Astrocyte (in vitro differentiated cells and primary cell): Measurements from ENCODE around the gene ALPK3. TPM values are rescaled to one million over a fixed set of nuclear protein-coding genes. Genes with fewer than 3 reads are reported as not detected.
A peak's percentile ranks its signal among the peaks of the same experiment; 100 is the strongest.

Source experiments
- DNase-seq: peaks from one replicate; pipeline ENCODE4 v3.0.0-alpha.2; 2010; ENCODE audit warnings: low read depth
- FAIRE-seq: peaks from 2 replicates; lab custom pipeline; 2011; peaks lifted over from hg19 to GRCh38; lab: Jason Lieb, UNC
- H2AFZ ChIP-seq: 2 replicates; pipeline ENCODE4 v1.6.0; 2012; ENCODE audit warnings: low read depth, low read length, inconsistent platforms
- H3K27ac ChIP-seq: 2 replicates; pipeline ENCODE4 v1.5.1; 2011; ENCODE audit warnings: low read depth, low read length, inconsistent platforms
- H3K27me3 ChIP-seq: 2 replicates; pipeline ENCODE4 v1.6.0; 2011; ENCODE audit warnings: low read length, inconsistent platforms; ENCODE audit not compliant: insufficient read depth
- H3K36me3 ChIP-seq: 2 replicates; pipeline ENCODE4 v1.5.1; 2011; ENCODE audit warnings: low read length, inconsistent platforms; ENCODE audit not compliant: insufficient read depth
- H3K4me1 ChIP-seq: 2 replicates; pipeline ENCODE4 v1.5.1; 2011; ENCODE audit warnings: low read length, inconsistent platforms; ENCODE audit not compliant: insufficient read depth
- H3K4me2 ChIP-seq: 2 replicates; pipeline ENCODE4 v1.6.0; 2012; ENCODE audit warnings: low read length, inconsistent platforms
- H3K4me3 ChIP-seq: 2 replicates; pipeline ENCODE4 v1.5.1; 2011; ENCODE audit warnings: low read depth, mild to moderate bottlenecking, low read length, inconsistent platforms; ENCODE audit not compliant: insufficient read depth
- H3K79me2 ChIP-seq: 2 replicates; pipeline ENCODE4 v1.6.0; 2012; ENCODE audit warnings: mild to moderate bottlenecking, low read length, inconsistent platforms; ENCODE audit not compliant: insufficient read depth
- H3K9ac ChIP-seq: 2 replicates; pipeline ENCODE4 v1.6.0; 2012; ENCODE audit warnings: mild to moderate bottlenecking, low read length, inconsistent platforms
- H3K9me3 ChIP-seq: 2 replicates; pipeline ENCODE4 v1.5.1; 2012; ENCODE audit warnings: low read depth, mild to moderate bottlenecking, low read length, inconsistent platforms; ENCODE audit not compliant: insufficient read depth
- H4K20me1 ChIP-seq: 2 replicates; pipeline ENCODE4 v1.6.0; 2012; ENCODE audit warnings: low read length, inconsistent platforms; ENCODE audit not compliant: insufficient read depth
- H3K27ac Mint-ChIP-seq: one replicate; pipeline ENCODE4 v1.8.0; 2021; ENCODE audit warnings: mild to moderate bottlenecking, mixed read lengths; ENCODE audit not compliant: unreplicated experiment
- H3K27me3 Mint-ChIP-seq: one replicate; pipeline ENCODE4 v1.8.0; 2021; ENCODE audit warnings: low read depth, mixed read lengths; ENCODE audit not compliant: unreplicated experiment
- H3K36me3 Mint-ChIP-seq: one replicate; pipeline ENCODE4 v1.8.0; 2021; ENCODE audit warnings: low read depth, mixed read lengths; ENCODE audit not compliant: unreplicated experiment
- H3K4me1 Mint-ChIP-seq: one replicate; pipeline ENCODE4 v1.8.0; 2021; ENCODE audit warnings: low read depth, mixed read lengths; ENCODE audit not compliant: unreplicated experiment
- H3K4me3 Mint-ChIP-seq: one replicate; pipeline ENCODE4 v1.8.0; 2021; ENCODE audit warnings: mild to moderate bottlenecking, moderate library complexity, mixed read lengths; ENCODE audit not compliant: unreplicated experiment
- H3K9me3 Mint-ChIP-seq: one replicate; pipeline ENCODE4 v1.8.0; 2021; ENCODE audit warnings: mild to moderate bottlenecking, mixed read lengths; ENCODE audit not compliant: unreplicated experiment
- EZH2 ChIP-seq: IDR thresholded peaks from 2 replicates; pipeline ENCODE4 v1.6.1; 2012; ENCODE audit warnings: mild to moderate bottlenecking, low read length, inconsistent platforms; ENCODE audit not compliant: insufficient read depth
- total RNA-seq: library from RNA; stranded (reverse); gene quantifications from 2 replicates; pipeline ENCODE4 v1.2.1, GENCODE V29; 2021
- TF ChIP-seq, protein P1 (sequence below): IDR thresholded peaks from 2 replicates; pipeline ENCODE4 v1.5.1; 2011; ENCODE audit warnings: low read depth, mild to moderate bottlenecking, inconsistent platforms, low read length, moderate library complexity; ENCODE audit not compliant: insufficient read depth

The ALPK3 gene
- total RNA-seq, 1 donor from 2014 or later = 9.1 TPM

DNA sequence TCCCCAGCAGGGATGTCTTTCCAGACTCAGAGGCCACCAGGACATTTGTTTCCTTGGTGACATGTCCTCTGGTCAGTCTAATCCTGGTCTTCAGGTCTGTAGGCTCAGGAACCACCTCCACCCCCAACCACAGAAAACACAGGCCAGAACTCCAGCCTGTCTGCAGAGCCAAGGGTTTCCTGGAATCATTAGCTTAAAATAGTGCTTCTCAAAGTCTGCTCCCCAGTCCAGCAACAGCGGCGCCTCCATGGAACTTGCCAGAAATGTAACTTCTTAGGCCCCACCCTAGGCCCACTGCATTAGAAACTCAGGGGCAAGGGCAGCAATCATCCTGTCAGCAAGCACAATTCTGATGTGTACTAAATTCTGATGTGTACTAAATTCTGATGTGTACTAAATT, 87.3 kb downstream of the ALPK3 start:
- Histone ChIP-seq H4K20me1 (no peaks in the 10 kb centered on the region), H2AFZ (no peak overlapping the region), H3K4me1 (no peaks in the 10 kb centered on the region), H3K4me3 (no peak overlapping the region), H3K27ac (no peak overlapping the region), H3K9ac (no peak overlapping the region), H3K79me2 (no peaks in the 10 kb centered on the region), H3K36me3 (no peaks in the 10 kb centered on the region), H3K9me3 (no peaks in the 10 kb centered on the region), H3K4me2 (no peak overlapping the region), H3K27me3 (no peaks in the 10 kb centered on the region)
- H3K36me3 Mint-ChIP-seq = no peaks in the 10 kb centered on the region
- no peak overlapping the region for H3K27ac Mint-ChIP-seq
- peaks cover 6% of the 10 kb centered on the region for H3K27me3 Mint-ChIP-seq
- H3K4me3 Mint-ChIP-seq = no peak overlapping the region
- DNase-seq (peak; percentile 19), FAIRE-seq (no peak)
- peaks cover 2% of the 10 kb centered on the region for H3K4me1 Mint-ChIP-seq
- H3K9me3 Mint-ChIP-seq = peaks cover 3% of the 10 kb centered on the region
- TF ChIP-seq, protein P1, sequence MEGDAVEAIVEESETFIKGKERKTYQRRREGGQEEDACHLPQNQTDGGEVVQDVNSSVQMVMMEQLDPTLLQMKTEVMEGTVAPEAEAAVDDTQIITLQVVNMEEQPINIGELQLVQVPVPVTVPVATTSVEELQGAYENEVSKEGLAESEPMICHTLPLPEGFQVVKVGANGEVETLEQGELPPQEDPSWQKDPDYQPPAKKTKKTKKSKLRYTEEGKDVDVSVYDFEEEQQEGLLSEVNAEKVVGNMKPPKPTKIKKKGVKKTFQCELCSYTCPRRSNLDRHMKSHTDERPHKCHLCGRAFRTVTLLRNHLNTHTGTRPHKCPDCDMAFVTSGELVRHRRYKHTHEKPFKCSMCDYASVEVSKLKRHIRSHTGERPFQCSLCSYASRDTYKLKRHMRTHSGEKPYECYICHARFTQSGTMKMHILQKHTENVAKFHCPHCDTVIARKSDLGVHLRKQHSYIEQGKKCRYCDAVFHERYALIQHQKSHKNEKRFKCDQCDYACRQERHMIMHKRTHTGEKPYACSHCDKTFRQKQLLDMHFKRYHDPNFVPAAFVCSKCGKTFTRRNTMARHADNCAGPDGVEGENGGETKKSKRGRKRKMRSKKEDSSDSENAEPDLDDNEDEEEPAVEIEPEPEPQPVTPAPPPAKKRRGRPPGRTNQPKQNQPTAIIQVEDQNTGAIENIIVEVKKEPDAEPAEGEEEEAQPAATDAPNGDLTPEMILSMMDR = no peak
- TF ChIP-seq EZH2 = no peak

DNA sequence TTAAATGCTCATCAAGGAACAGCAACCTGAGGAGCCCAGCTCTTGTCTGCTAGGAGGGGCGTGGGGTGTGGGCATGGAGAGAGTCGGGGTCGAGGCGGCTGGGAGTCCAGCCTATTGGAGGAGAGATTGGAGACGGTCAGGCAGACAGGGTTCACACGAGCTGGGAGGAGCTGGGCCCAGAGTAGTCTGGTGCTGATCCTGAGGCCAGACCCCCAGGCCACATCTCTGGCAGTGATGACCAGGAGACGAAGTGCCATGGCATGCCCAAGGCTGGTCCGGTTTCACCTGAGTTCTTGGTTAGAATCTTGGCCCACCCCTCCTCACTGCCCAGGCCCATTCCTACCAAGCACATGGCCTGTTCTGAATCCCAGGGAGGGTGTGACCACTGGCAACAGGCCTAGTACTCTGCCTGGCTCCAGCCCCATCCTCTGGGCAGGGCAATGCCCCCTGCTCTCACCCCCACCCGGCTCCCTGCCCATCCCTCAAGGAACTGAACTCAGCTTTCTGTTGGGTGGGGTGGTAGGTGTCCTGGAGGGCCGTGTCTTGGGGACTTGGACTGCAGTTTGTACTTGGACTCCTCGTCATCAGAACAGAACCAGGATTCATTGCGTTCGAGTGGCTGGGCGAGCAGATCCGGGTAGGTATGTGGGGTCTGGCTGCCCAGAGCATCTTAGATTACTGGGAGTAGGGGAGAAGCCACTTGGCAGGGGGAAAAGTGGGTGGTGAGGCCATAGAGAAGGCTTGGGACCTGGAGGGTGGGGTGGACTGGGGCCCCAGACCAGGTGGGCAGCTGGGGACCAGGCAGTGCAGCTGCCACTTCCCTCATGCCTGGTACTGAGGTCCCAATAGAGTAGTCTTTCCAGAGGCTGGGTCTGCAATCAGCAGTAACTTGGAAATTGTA, 88.1 kb downstream of the ALPK3 start:
- Mint-ChIP-seq H3K9me3 (no peaks in the 10 kb centered on the region), H3K4me1 (peaks cover 2% of the 10 kb centered on the region), H3K27ac (no peak overlapping the region), H3K4me3 (no peak overlapping the region), H3K27me3 (peaks cover 6% of the 10 kb centered on the region), H3K36me3 (no peaks in the 10 kb centered on the region)
- Histone ChIP-seq H3K4me1 (no peaks in the 10 kb centered on the region), H4K20me1 (no peaks in the 10 kb centered on the region), H3K9ac (no peak overlapping the region), H3K4me2 (no peak overlapping the region), H2AFZ (no peak overlapping the region), H3K9me3 (no peaks in the 10 kb centered on the region), H3K79me2 (no peaks in the 10 kb centered on the region), H3K27ac (no peak overlapping the region), H3K4me3 (no peak overlapping the region), H3K36me3 (no peaks in the 10 kb centered on the region), H3K27me3 (no peaks in the 10 kb centered on the region)
- TF ChIP-seq EZH2 = no peak
- TF ChIP-seq, protein P1 = no peak
- FAIRE-seq (no peak), DNase-seq (no peak)

DNA sequence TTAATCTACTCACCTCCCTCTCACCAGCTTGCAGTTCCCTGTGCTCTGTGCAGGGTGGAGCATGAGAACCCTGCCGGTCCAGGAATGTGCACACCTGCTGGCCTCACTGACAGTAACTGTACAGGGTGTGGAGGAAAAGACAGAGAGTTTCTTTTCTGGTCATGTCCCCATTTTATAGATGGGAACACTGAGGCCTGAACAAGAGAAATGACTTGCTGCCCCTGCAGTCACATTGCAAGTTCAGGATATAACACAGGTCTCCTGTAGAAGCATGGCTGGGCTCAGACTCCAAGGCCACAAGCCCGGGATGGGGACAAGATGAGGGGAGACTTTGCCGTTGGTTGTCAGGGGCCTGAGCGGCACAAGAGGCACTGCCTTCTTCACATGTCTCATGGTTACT, 90.6 kb downstream of the ALPK3 start:
- TF ChIP-seq, protein P1 = no peak
- no peak for TF ChIP-seq EZH2
- Histone ChIP-seq H3K4me3 (no peak overlapping the region), H3K27ac (no peak overlapping the region), H3K9ac (no peak overlapping the region), H3K79me2 (no peaks in the 10 kb centered on the region), H3K4me2 (no peak overlapping the region), H3K9me3 (no peaks in the 10 kb centered on the region), H3K4me1 (peaks cover 20% of the 10 kb centered on the region), H4K20me1 (no peaks in the 10 kb centered on the region), H3K27me3 (no peaks in the 10 kb centered on the region), H2AFZ (no peak overlapping the region), H3K36me3 (no peaks in the 10 kb centered on the region)
- Mint-ChIP-seq H3K4me3 (no peak overlapping the region), H3K27me3 (peaks cover 6% of the 10 kb centered on the region), H3K27ac (no peak overlapping the region), H3K9me3 (no peaks in the 10 kb centered on the region), H3K36me3 (no peaks in the 10 kb centered on the region), H3K4me1 (peaks cover 12% of the 10 kb centered on the region)
- DNase-seq (no peak), FAIRE-seq (no peak)
